Kidney epithelial cell (primary cell): Measurements from ENCODE around the gene OXA1L. TPM values are rescaled to one million over a fixed set of nuclear protein-coding genes. Genes with fewer than 3 reads are reported as not detected.
"Not testable (repeated sequence)": the region's sequence is repeated elsewhere in the genome, so short reads cannot be mapped to it uniquely, and the experiment has no call there.

Experiments used
- DNase-seq: peaks from one replicate; pipeline ENCODE4 v3.0.0-alpha.2; 2010; ENCODE audit warnings: low read depth
- H3K27me3 ChIP-seq: 2 replicates; pipeline ENCODE4 v1.6.0; 2011; ENCODE audit warnings: low read length; ENCODE audit not compliant: control insufficient read depth, insufficient read depth
- H3K36me3 ChIP-seq: 2 replicates; pipeline ENCODE4 v1.5.1; 2011; ENCODE audit warnings: low read length; ENCODE audit not compliant: control insufficient read depth, insufficient read depth
- H3K4me3 ChIP-seq: 2 replicates; pipeline ENCODE4 v1.5.1; 2011; ENCODE audit warnings: low read depth, mild to moderate bottlenecking, control low read depth, low read length
- CTCF ChIP-seq: IDR thresholded peaks from 2 replicates; pipeline ENCODE4 v1.5.1; 2011; ENCODE audit warnings: mild to moderate bottlenecking, moderate library complexity, low read length, control low read depth, inconsistent platforms; ENCODE audit not compliant: insufficient read depth, poor library complexity, severe bottlenecking
- total RNA-seq: library from RNA; depleted of rRNA; stranded (reverse); fragments of >200 nt; gene quantifications from 2 replicates; pipeline ENCODE4 v1.2.3, GENCODE V29; 2015

OXA1L gene
- total RNA-seq, 1 donor from 2014 or later: 84.5 TPM

- no peak overlapping the region for H3K4me3 ChIP-seq
- no peak for TF ChIP-seq CTCF
- H3K36me3 ChIP-seq: no peaks in the 10 kb centered on the region
- no peaks in the 10 kb centered on the region for H3K27me3 ChIP-seq
- no peak for DNase-seq
Observed at GRCh38 chr14:22800346-22800745, 33.9 kb downstream of the OXA1L start.

- TF ChIP-seq CTCF: no peak
- H3K4me3 ChIP-seq: no peak overlapping the region
- DNase-seq: no peak
Observed at GRCh38 chr14:22801716-22802115, 35.2 kb downstream of the OXA1L start.

GRCh38 chr14:22802860-22803686 is 36.6 kb downstream of the OXA1L start:
- DNase-seq: no peak
- no peak overlapping the region for H3K4me3 ChIP-seq
- H3K36me3 ChIP-seq: no peaks in the 10 kb centered on the region
- no peaks in the 10 kb centered on the region for H3K27me3 ChIP-seq
- TF ChIP-seq CTCF: no peak

More at GRCh38 chr14:22801716-22802115, 35.2 kb downstream of the OXA1L start:
- Histone ChIP-seq H3K36me3 (no peaks in the 10 kb centered on the region), H3K27me3 (no peaks in the 10 kb centered on the region)

- no peak for DNase-seq
- Histone ChIP-seq H3K27me3 (no peaks in the 10 kb centered on the region), H3K4me3 (no peak overlapping the region), H3K36me3 (no peaks in the 10 kb centered on the region)
- TF ChIP-seq CTCF: no peak
Observed at GRCh38 chr14:22803687-22803974, 37.1 kb downstream of the OXA1L start.

GRCh38 chr14:22805235-22805634 is 38.7 kb downstream of the OXA1L start:
- not testable (repeated sequence) for DNase-seq, H3K36me3 ChIP-seq

GRCh38 chr14:22807432-22808087 is 41.1 kb downstream of the OXA1L start:
- DNase-seq: no peak

More at GRCh38 chr14:22805235-22805634, 38.7 kb downstream of the OXA1L start:
- not testable (repeated sequence) for H3K4me3 ChIP-seq, H3K27me3 ChIP-seq

More at GRCh38 chr14:22807432-22808087, 41.1 kb downstream of the OXA1L start:
- Histone ChIP-seq H3K36me3 (no peaks in the 10 kb centered on the region), H3K4me3 (no peak overlapping the region), H3K27me3 (no peaks in the 10 kb centered on the region)
- no peak for TF ChIP-seq CTCF
